Endodermal cell (in vitro differentiated cells): ENCODE measurements around the gene NUB1. TPM values are rescaled to one million over a fixed set of nuclear protein-coding genes. Genes with fewer than 3 reads are reported as not detected.
A peak's percentile ranks its signal among the peaks of the same experiment; 100 is the strongest.

Source experiments
- DNase-seq: peaks from one replicate; pipeline ENCODE4 v3.0.0-alpha.2; 2017
- H3K27ac ChIP-seq: 2 replicates; pipeline ENCODE4 v1.5.1; 2013; ENCODE audit warnings: mild to moderate bottlenecking, low read depth, low read length, moderate library complexity
- H3K27me3 ChIP-seq: 2 replicates; pipeline ENCODE4 v1.6.1; 2013; ENCODE audit warnings: mild to moderate bottlenecking, low read length, moderate library complexity; ENCODE audit not compliant: insufficient read depth, control insufficient read depth, poor library complexity, severe bottlenecking
- H3K36me3 ChIP-seq: 2 replicates; pipeline ENCODE4 v1.7.0; 2013; ENCODE audit warnings: mild to moderate bottlenecking, low read length, moderate library complexity; ENCODE audit not compliant: control insufficient read depth, insufficient read depth
- H3K4me1 ChIP-seq: one replicate; pipeline ENCODE4 v1.7.0; 2013; ENCODE audit warnings: low read length; ENCODE audit not compliant: control insufficient read depth, insufficient read depth
- H3K4me3 ChIP-seq: 2 replicates; pipeline ENCODE4 v1.5.1; 2013; ENCODE audit warnings: mild to moderate bottlenecking, low read length, moderate library complexity
- H3K9ac ChIP-seq: 2 replicates; pipeline ENCODE4 v1.6.1; 2013; ENCODE audit warnings: mild to moderate bottlenecking, low read length, moderate library complexity; ENCODE audit not compliant: poor library complexity, severe bottlenecking; ENCODE audit errors: extremely low read depth
- H3K9me3 ChIP-seq: 2 replicates; pipeline ENCODE4 v1.6.1; 2013; ENCODE audit warnings: mild to moderate bottlenecking, low read length, moderate library complexity; ENCODE audit not compliant: control insufficient read depth
- H3K27ac Mint-ChIP-seq: 2 replicates; pipeline ENCODE4 v1.8.0; 2020; ENCODE audit warnings: mixed read lengths
- H3K27me3 Mint-ChIP-seq: 2 replicates; pipeline ENCODE4 v1.8.0; 2021; ENCODE audit warnings: mild to moderate bottlenecking, mixed read lengths; ENCODE audit not compliant: insufficient read depth
- H3K36me3 Mint-ChIP-seq: 2 replicates; pipeline ENCODE4 v1.8.0; 2020; ENCODE audit warnings: low read depth, mixed read lengths
- H3K4me1 Mint-ChIP-seq: 2 replicates; pipeline ENCODE4 v1.8.0; 2020; ENCODE audit warnings: mixed read lengths
- H3K4me3 Mint-ChIP-seq: 2 replicates; pipeline ENCODE4 v1.8.0; 2020; ENCODE audit warnings: mild to moderate bottlenecking, moderate library complexity, mixed read lengths
- H3K9me3 Mint-ChIP-seq: 2 replicates; pipeline ENCODE4 v1.8.0; 2020; ENCODE audit warnings: mild to moderate bottlenecking, mixed read lengths
- WGBS, 2 experiments: methylation state at CpG; one replicate each; pipeline versions ENCODE4 v1.1.5 to v1.1.7; 2013; ENCODE audit warnings: missing lambda C conversion rate in 2 of 2, mixed read lengths in 1 of 2; ENCODE audit not compliant: insufficient coverage in 1 of 2, insufficient read length in 1 of 2; 5-methylcytosine and 5-hydroxymethylcytosine counted together
- total RNA-seq, 2 donors: library from RNA; stranded (reverse); fragmentation: NEBNext Ultra II Directional in 1 of 2; extraction: Animal tissue kit (Norgen Biotek cat#: 25700) in 1 of 2; gene quantifications; 2 replicates in 1 of 2; 3 replicates in 1 of 2; pipeline ENCODE4 v1.2.1, GENCODE V29; 2021
- TF ChIP-seq, protein P1 (sequence below): fragments of 200-600 bp; sonication (generic); conservative IDR thresholded peaks from 2 replicates; pipeline ENCODE4 v1.5.0; 2021; ENCODE audit warnings: antibody characterized with exemption, mild to moderate bottlenecking

NUB1 gene
- total RNA-seq, 2 donors from 2014 or later = 50.2 to 64.7 TPM

DNA sequence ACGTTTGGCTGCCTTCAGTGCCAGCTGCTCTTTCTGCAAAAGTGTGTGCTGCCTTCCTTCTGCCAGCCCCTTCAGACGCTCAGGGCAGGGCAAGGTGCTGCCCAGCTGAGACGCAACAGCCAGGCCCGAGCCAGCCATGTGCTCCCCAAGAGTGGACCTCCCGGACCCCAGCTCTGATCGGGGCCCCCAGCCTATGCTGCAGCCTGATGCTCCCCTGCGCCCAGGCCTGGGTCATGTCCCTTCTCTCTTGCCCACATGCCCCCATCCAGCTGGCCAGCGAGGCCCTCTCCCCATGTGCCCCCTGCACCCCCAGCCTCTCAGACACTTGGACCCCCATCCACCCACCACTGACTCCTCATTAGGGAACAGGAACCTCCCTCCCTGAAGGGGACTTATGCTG is 50.4 kb downstream of the NUB1 start:
- WGBS, 2 experiments = 92% methylated on average over 8 of the region's 8 CpGs; no CpG with 5 or more reads in 1 of the 2 experiments

GRCh38 chr7:151392426-151392825 is 50.8 kb downstream of the NUB1 start:
- TF ChIP-seq, protein P1, sequence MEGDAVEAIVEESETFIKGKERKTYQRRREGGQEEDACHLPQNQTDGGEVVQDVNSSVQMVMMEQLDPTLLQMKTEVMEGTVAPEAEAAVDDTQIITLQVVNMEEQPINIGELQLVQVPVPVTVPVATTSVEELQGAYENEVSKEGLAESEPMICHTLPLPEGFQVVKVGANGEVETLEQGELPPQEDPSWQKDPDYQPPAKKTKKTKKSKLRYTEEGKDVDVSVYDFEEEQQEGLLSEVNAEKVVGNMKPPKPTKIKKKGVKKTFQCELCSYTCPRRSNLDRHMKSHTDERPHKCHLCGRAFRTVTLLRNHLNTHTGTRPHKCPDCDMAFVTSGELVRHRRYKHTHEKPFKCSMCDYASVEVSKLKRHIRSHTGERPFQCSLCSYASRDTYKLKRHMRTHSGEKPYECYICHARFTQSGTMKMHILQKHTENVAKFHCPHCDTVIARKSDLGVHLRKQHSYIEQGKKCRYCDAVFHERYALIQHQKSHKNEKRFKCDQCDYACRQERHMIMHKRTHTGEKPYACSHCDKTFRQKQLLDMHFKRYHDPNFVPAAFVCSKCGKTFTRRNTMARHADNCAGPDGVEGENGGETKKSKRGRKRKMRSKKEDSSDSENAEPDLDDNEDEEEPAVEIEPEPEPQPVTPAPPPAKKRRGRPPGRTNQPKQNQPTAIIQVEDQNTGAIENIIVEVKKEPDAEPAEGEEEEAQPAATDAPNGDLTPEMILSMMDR = no peak
- H3K27me3 Mint-ChIP-seq = no peaks in the 10 kb centered on the region
- H3K4me3 Mint-ChIP-seq = no peak overlapping the region
- no peaks in the 10 kb centered on the region for H3K4me1 Mint-ChIP-seq
- 91 to 92% methylated on average over 5 to 13 of the region's 13 CpGs for WGBS, 2 experiments
- Histone ChIP-seq H3K4me3 (no peak overlapping the region), H3K4me1 (no peaks in the 10 kb centered on the region), H3K27ac (no peak overlapping the region), H3K27me3 (no peaks in the 10 kb centered on the region), H3K36me3 (peaks cover 30% of the 10 kb centered on the region), H3K9ac (no peak overlapping the region), H3K9me3 (no peaks in the 10 kb centered on the region)
- H3K27ac Mint-ChIP-seq = no peak overlapping the region
- DNase-seq = no peak
- H3K9me3 Mint-ChIP-seq = no peaks in the 10 kb centered on the region
- peaks cover 41% of the 10 kb centered on the region for H3K36me3 Mint-ChIP-seq

More for the DNA sequence above, 50.4 kb downstream of the NUB1 start:
- no peak overlapping the region for H3K27ac Mint-ChIP-seq
- Histone ChIP-seq H3K27me3 (no peaks in the 10 kb centered on the region), H3K27ac (no peak overlapping the region), H3K4me1 (no peaks in the 10 kb centered on the region), H3K9me3 (no peaks in the 10 kb centered on the region), H3K4me3 (no peak overlapping the region), H3K9ac (no peak overlapping the region), H3K36me3 (peaks cover 27% of the 10 kb centered on the region)
- TF ChIP-seq, protein P1 = no peak
- H3K4me1 Mint-ChIP-seq = no peaks in the 10 kb centered on the region
- H3K36me3 Mint-ChIP-seq = peaks cover 39% of the 10 kb centered on the region
- no peak for DNase-seq
- no peaks in the 10 kb centered on the region for H3K9me3 Mint-ChIP-seq
- no peak overlapping the region for H3K4me3 Mint-ChIP-seq
- no peaks in the 10 kb centered on the region for H3K27me3 Mint-ChIP-seq

- no peaks in the 10 kb centered on the region for H3K9me3 ChIP-seq
- WGBS, 2 experiments = 90 to 93% methylated on average over 20 to 31 of the region's 31 CpGs
- peaks cover 39% of the 10 kb centered on the region for H3K36me3 ChIP-seq
- peak overlapping the region; percentile 55 for H3K27ac Mint-ChIP-seq
- no peak overlapping the region for H3K4me3 Mint-ChIP-seq
- H3K4me1 Mint-ChIP-seq = no peaks in the 10 kb centered on the region
- H3K4me1 ChIP-seq = no peaks in the 10 kb centered on the region
- TF ChIP-seq, protein P1 = no peak
- no peak overlapping the region for H3K27ac ChIP-seq
- no peak overlapping the region for H3K9ac ChIP-seq
- H3K36me3 Mint-ChIP-seq = peaks cover 49% of the 10 kb centered on the region
- no peak for DNase-seq
- no peak overlapping the region for H3K4me3 ChIP-seq
- H3K27me3 ChIP-seq = no peaks in the 10 kb centered on the region
- no peaks in the 10 kb centered on the region for H3K27me3 Mint-ChIP-seq
- H3K9me3 Mint-ChIP-seq = peaks cover 2% of the 10 kb centered on the region
Observed at GRCh38 chr7:151393031-151393977, 51.7 kb downstream of the NUB1 start.
